HEK293T (cell line): ENCODE measurements around the gene ZBTB20.

Experiments
- CTCF ChIA-PET: fragments of 350-600 bp; formaldehyde crosslinking; extraction: SDS; loops from one replicate; lab custom pipeline; 2021; ENCODE audit warnings: antibody characterized with exemption, inconsistent platforms; lab: Yijun Ruan, JAX
- POLR2A ChIA-PET: fragments of 350-600 bp; formaldehyde crosslinking; extraction: SDS; loops from one replicate; lab custom pipeline; 2020; ENCODE audit warnings: antibody characterized with exemption, inconsistent platforms; lab: Yijun Ruan, JAX
- DNase-seq: peaks from one replicate; pipeline ENCODE4 v3.0.0; 2012; ENCODE audit warnings: mixed read lengths; ENCODE audit errors: extremely low spot score
- ARNT ChIP-seq: fragments of 450-650 bp; IDR thresholded peaks from 2 replicates; pipeline ENCODE4 v1.6.1; 2017; ENCODE audit warnings: mild to moderate bottlenecking
- BHLHE40 ChIP-seq: fragments of 450-650 bp; IDR thresholded peaks from 2 replicates; pipeline ENCODE4 v1.6.1; 2016; ENCODE audit warnings: mild to moderate bottlenecking, moderate library complexity, borderline replicate concordance
- CTBP1 ChIP-seq: fragments of 450-650 bp; IDR thresholded peaks from 2 replicates; pipeline ENCODE4 v1.6.1; 2016; ENCODE audit warnings: borderline replicate concordance
- ELF4 ChIP-seq: fragments of 450-650 bp; IDR thresholded peaks from 2 replicates; pipeline ENCODE4 v1.6.1; 2017; ENCODE audit warnings: antibody characterized with exemption
- FOXA1 ChIP-seq: fragments of 450-650 bp; IDR thresholded peaks from 2 replicates; pipeline ENCODE4 v1.6.1; 2016; ENCODE audit warnings: mild to moderate bottlenecking
- FOXK2 ChIP-seq: fragments of 450-650 bp; IDR thresholded peaks from 2 replicates; pipeline ENCODE4 v1.6.1; 2016; ENCODE audit warnings: mild to moderate bottlenecking
- FOXM1 ChIP-seq: fragments of 450-650 bp; IDR thresholded peaks from 2 replicates; pipeline ENCODE4 v1.6.1; 2017; ENCODE audit warnings: mild to moderate bottlenecking, borderline replicate concordance
- HDGF ChIP-seq: fragments of 450-650 bp; IDR thresholded peaks from 2 replicates; pipeline ENCODE4 v1.6.1; 2017; ENCODE audit warnings: antibody characterized with exemption, borderline replicate concordance
- L3MBTL2 ChIP-seq: fragments of 450-650 bp; conservative IDR thresholded peaks from 2 replicates; pipeline ENCODE4 v1.6.1; 2016; ENCODE audit warnings: mild to moderate bottlenecking
- LEF1 ChIP-seq: fragments of 450-650 bp; IDR thresholded peaks from 2 replicates; pipeline ENCODE4 v1.6.1; 2017; ENCODE audit warnings: mild to moderate bottlenecking, borderline replicate concordance
- NFRKB ChIP-seq: fragments of 450-650 bp; IDR thresholded peaks from 2 replicates; pipeline ENCODE4 v1.6.1; 2016; ENCODE audit warnings: mild to moderate bottlenecking, moderate library complexity
- SP1 ChIP-seq: fragments of 450-650 bp; IDR thresholded peaks from 2 replicates; pipeline ENCODE4 v1.6.1; 2017
- SUZ12 ChIP-seq: fragments of 450-650 bp; IDR thresholded peaks from 2 replicates; pipeline ENCODE4 v1.6.1; 2016; ENCODE audit warnings: mild to moderate bottlenecking
- TARDBP ChIP-seq: fragments of 450-650 bp; IDR thresholded peaks from 2 replicates; pipeline ENCODE4 v1.6.1; 2016
- ZNF384 ChIP-seq: fragments of 450-650 bp; IDR thresholded peaks from 2 replicates; pipeline ENCODE4 v1.6.1; 2016
- TF ChIP-seq, protein P1 (sequence below): fragments of 450-650 bp; IDR thresholded peaks from 2 replicates; pipeline ENCODE4 v1.6.1; 2016

The ZBTB20 gene

DNA sequence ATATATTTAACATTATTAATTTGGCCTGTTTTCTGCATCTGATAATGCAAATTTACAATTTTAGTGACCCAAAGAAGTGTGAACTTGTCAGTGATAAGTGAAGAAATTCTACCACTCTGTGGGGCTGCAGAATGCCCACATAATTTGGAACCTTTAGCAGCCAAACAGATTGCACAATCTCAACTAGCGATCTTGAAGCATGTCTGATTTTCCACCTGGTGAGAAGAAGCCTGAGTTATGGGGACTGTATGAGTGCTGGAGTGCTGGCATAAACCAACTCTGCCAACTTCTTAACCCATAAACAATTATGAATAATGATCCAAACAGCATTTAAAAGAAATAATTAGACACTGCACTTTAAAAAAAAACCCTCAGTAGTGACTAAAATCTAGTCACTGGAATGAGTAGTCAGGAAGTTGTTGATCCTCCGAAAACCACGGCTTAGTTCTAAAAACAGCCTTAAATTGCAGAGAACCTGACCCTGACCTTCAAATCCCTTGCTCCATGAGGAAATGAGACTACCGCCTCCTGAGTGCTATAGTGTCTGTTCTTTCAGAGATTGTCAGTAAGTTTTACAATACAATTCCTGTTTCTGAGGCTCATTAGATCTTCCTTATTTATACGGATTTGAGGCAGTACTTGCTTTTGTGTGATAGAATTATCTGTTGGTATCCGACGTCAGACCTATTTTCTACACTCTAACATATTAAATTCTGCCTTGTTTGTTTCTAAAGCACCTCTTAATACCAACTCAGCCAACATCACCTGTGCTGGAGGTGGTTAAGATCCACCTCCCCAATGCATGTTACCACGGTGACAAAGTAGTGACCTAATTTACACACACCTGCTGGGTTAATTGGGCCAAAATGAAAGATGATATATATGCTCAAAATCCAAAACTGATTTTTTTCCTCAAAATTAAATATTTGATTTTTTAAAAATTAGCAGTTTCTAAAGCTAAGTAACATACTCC lies 267.7 kb downstream of the ZBTB20 start:
- CTCF ChIA-PET = no interaction called here
- DNase-seq = no peak
- POLR2A ChIA-PET = no interaction called here
- TF ChIP-seq BHLHE40 (no peak), FOXM1 (no peak), ARNT (no peak), TARDBP (no peak), ZNF384 (no peak), SP1 (no peak), HDGF (no peak), FOXA1 (no peak), CTBP1 (no peak), SUZ12 (no peak), NFRKB (no peak), L3MBTL2 (no peak), ELF4 (no peak)
- TF ChIP-seq, protein P1, sequence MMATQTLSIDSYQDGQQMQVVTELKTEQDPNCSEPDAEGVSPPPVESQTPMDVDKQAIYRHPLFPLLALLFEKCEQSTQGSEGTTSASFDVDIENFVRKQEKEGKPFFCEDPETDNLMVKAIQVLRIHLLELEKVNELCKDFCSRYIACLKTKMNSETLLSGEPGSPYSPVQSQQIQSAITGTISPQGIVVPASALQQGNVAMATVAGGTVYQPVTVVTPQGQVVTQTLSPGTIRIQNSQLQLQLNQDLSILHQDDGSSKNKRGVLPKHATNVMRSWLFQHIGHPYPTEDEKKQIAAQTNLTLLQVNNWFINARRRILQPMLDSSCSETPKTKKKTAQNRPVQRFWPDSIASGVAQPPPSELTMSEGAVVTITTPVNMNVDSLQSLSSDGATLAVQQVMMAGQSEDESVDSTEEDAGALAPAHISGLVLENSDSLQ = no peak

DNA sequence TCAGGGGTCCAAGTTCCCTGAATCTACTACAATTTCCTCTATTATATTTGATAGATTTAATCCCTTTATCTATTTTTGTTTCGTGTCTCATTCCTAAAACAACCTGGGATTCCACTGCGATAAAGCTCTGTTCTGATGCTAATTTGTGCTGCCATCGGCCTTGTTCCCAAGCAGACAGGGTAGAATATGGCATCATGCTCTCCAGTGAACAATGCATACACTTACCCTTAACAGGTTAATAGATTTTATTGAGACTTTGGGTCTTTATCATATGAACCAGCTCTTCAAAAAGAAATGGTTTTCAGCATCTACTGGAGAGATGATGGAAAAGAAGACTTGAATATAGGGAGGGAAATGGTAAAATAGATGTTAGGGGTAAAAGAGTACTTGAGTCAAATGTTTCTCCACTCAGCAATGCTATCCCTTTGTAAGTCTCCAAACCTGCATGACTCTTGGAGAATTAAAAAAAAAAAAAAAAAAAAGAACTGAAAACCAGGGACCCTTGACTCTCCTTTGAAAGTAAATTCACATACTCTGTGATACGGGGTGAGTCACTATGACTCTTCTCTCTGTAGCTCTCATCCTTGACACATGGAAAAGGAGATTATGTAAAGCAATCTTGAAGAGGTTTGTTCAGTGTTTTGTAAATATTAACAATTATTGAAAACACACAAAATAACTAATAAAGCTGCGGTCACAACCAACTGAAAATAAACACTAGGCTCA lies 268.8 kb downstream of the ZBTB20 start:
- DNase-seq = no peak
- ChIA-PET CTCF (interaction anchor here (0.7 kb wide), 1 partner anchor 1891 kb away, joined by 4 read pairs; no protein-coding TSS in a partner anchor), POLR2A (no interaction called here)
- no peak for TF ChIP-seq CTBP1
- no peak for TF ChIP-seq TARDBP
- TF ChIP-seq, protein P1 = no peak
- TF ChIP-seq BHLHE40 = no peak

DNA sequence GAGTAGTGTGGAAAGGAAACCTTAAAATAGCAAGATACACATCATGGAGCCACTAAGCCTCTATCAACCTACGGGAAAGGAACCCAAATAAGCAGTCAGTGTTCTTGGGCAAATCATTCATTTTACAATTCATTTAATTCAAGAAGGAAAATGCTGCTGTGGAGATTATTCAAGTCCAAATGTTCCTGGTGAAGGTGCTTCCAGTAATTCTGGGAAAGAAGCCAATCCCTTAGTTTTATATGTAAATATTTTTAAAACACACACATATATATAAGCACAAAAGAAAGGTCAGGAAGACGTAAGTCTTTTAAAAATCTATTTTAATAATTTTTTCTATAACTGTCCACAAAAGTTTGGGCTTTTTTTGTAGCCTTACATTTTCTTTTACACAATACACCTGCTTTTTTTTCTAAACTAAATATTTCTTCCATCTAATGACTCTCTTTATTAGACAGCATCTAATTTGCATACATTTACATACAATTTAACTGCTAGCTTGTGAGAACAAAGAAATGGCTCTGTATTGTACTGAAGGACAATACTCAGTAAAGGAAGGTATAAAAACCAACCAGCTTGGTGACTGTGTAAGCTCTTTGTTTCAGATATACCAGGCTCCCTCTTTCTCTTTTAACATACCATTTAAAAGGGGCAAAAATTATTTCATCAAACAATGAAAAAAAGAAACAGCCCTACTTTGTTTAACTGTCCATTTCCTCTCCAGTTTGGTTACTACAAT lies 269.5 kb downstream of the ZBTB20 start:
- ChIA-PET CTCF (interaction anchor here (0.7 kb wide), 1 partner anchor 1890 kb away, joined by 4 read pairs; no protein-coding TSS in a partner anchor), POLR2A (no interaction called here)

DNA sequence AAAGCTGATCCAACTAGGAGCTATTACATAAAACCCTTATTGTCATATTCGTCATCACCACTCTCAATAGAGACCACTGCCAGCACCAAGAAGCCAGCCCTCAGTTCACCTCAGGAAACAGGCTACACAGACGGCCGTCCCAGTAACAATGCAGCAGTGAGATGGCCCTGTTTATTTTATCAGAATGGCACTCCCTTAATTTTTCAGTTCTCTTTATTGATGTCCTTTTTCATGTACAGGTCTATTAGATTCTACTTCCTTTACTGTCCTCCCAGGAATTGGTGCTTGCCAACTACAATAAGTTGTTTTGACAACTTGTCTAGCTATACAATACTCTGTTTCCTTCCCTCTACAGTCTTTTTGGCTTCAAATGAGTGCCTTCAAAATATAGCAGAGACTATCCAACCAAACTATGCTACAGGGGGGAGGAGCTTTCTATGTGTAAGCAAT lies 272.5 kb downstream of the ZBTB20 start:
- DNase-seq = no peak
- ChIA-PET CTCF (no interaction called here), POLR2A (no interaction called here)
- TF ChIP-seq SUZ12 = no peak
- TF ChIP-seq HDGF = no peak
- no peak for TF ChIP-seq ELF4
- no peak for TF ChIP-seq NFRKB
- TF ChIP-seq SP1 = no peak
- TF ChIP-seq L3MBTL2 = no peak
- TF ChIP-seq ZNF384 = no peak
- no peak for TF ChIP-seq LEF1
- no peak for TF ChIP-seq TARDBP
- no peak for TF ChIP-seq CTBP1
- TF ChIP-seq, protein P1 = no peak
- TF ChIP-seq ARNT = no peak
- no peak for TF ChIP-seq FOXA1
- TF ChIP-seq FOXK2 = no peak
- TF ChIP-seq BHLHE40 = no peak
- TF ChIP-seq FOXM1 = no peak

More for the DNA sequence above, 269.5 kb downstream of the ZBTB20 start:
- TF ChIP-seq NFRKB (no peak), HDGF (no peak), FOXM1 (no peak), SP1 (no peak), L3MBTL2 (no peak), CTBP1 (no peak), ZNF384 (no peak), BHLHE40 (no peak), FOXK2 (no peak)
- TF ChIP-seq, protein P1 = no peak
- no peak for DNase-seq

DNA sequence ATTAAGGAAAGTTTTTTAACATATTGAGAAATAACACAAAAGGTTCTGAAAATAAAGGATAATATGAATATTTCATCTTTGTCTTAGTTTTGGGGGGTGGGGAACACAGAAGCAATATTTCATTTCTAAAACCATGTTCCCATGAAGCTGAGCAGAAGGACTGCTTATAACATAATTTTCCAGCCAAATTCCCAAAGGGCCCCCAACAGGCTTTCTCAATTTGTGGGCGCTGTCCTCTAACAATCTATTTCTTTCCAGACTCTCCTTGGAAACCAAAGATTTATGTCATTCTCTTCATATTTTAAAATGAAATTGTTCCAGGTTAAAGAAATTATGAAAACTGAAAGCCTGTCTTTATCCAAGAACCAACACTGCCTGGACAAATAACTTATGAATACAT lies 273.5 kb downstream of the ZBTB20 start:
- POLR2A ChIA-PET = no interaction called here
- TF ChIP-seq FOXK2 (no peak), LEF1 (no peak), TARDBP (no peak), ZNF384 (no peak), FOXM1 (no peak), L3MBTL2 (no peak), HDGF (no peak), CTBP1 (no peak), ELF4 (no peak), ARNT (no peak)
- TF ChIP-seq, protein P1 = no peak
- DNase-seq = no peak
- CTCF ChIA-PET = no interaction called here
